Endothelial cell (in vitro differentiated cells): ENCODE results near the gene FAM118B. TPM values are rescaled to one million over a fixed set of nuclear protein-coding genes. Genes with fewer than 3 reads are reported as not detected.

Experiments used
- DNase-seq: peaks from one replicate; pipeline ENCODE4 v3.0.0; 2021; ENCODE audit warnings: low spot score
- H3K27ac Mint-ChIP-seq: one replicate; pipeline ENCODE4 v1.8.0; 2021; ENCODE audit warnings: mixed read lengths, inconsistent platforms; ENCODE audit not compliant: unreplicated experiment
- H3K27me3 Mint-ChIP-seq: one replicate; pipeline ENCODE4 v1.8.0; 2021; ENCODE audit warnings: mild to moderate bottlenecking, moderate library complexity, mixed read lengths, inconsistent platforms; ENCODE audit not compliant: unreplicated experiment
- H3K36me3 Mint-ChIP-seq: one replicate; pipeline ENCODE4 v1.8.0; 2021; ENCODE audit warnings: mild to moderate bottlenecking, low read depth, mixed read lengths, inconsistent platforms; ENCODE audit not compliant: unreplicated experiment
- H3K4me1 Mint-ChIP-seq: one replicate; pipeline ENCODE4 v1.8.0; 2021; ENCODE audit warnings: mild to moderate bottlenecking, mixed read lengths, inconsistent platforms; ENCODE audit not compliant: unreplicated experiment
- H3K4me3 Mint-ChIP-seq: one replicate; pipeline ENCODE4 v1.8.0; 2021; ENCODE audit warnings: mild to moderate bottlenecking, mixed read lengths, inconsistent platforms; ENCODE audit not compliant: unreplicated experiment
- H3K9me3 Mint-ChIP-seq: one replicate; pipeline ENCODE4 v1.8.0; 2021; ENCODE audit warnings: mixed read lengths, inconsistent platforms; ENCODE audit not compliant: unreplicated experiment
- total RNA-seq: library from RNA; stranded (reverse); fragmentation: NEBNext Ultra II Directional; extraction: Animal tissue kit (Norgen Biotek cat#: 25700); gene quantifications from one replicate; pipeline ENCODE4 v1.2.1, GENCODE V29; 2021; ENCODE audit not compliant: unreplicated experiment
- TF ChIP-seq, protein P1 (sequence below): fragments of 200-600 bp; sonication (generic); IDR thresholded peaks from one replicate; pipeline ENCODE4 v1.5.0; 2021; ENCODE audit warnings: antibody characterized with exemption; ENCODE audit not compliant: unreplicated experiment

Gene FAM118B
- total RNA-seq, 1 donor from 2014 or later, result 48.1 TPM

DNA sequence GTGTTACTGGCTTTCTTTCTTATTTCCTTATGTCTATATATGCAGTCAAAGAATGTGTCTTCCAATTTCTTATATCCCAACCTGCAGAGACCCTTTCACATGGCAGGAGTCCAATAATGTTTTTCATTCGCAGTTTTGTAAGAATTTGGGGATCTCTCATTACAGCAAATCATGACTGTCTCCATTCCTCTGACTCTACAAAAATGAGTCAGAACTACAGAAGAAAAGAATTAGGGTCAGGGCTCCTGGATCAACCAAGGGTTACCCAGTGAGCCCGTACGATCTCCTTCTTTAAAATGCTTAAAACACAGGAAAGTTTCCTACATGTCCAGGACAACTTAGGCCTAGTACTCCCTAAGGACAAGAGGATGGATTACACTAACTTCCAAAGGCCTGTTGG is 42.3 kb upstream of the FAM118B start:
- no peaks in the 10 kb centered on the region for H3K9me3 Mint-ChIP-seq
- H3K27ac Mint-ChIP-seq, result no peak overlapping the region
- TF ChIP-seq, protein P1, sequence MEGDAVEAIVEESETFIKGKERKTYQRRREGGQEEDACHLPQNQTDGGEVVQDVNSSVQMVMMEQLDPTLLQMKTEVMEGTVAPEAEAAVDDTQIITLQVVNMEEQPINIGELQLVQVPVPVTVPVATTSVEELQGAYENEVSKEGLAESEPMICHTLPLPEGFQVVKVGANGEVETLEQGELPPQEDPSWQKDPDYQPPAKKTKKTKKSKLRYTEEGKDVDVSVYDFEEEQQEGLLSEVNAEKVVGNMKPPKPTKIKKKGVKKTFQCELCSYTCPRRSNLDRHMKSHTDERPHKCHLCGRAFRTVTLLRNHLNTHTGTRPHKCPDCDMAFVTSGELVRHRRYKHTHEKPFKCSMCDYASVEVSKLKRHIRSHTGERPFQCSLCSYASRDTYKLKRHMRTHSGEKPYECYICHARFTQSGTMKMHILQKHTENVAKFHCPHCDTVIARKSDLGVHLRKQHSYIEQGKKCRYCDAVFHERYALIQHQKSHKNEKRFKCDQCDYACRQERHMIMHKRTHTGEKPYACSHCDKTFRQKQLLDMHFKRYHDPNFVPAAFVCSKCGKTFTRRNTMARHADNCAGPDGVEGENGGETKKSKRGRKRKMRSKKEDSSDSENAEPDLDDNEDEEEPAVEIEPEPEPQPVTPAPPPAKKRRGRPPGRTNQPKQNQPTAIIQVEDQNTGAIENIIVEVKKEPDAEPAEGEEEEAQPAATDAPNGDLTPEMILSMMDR, result no peak
- peaks cover 4% of the 10 kb centered on the region for H3K4me1 Mint-ChIP-seq
- no peaks in the 10 kb centered on the region for H3K36me3 Mint-ChIP-seq
- DNase-seq, result no peak
- H3K4me3 Mint-ChIP-seq, result no peak overlapping the region
- H3K27me3 Mint-ChIP-seq, result peaks cover 6% of the 10 kb centered on the region

DNA sequence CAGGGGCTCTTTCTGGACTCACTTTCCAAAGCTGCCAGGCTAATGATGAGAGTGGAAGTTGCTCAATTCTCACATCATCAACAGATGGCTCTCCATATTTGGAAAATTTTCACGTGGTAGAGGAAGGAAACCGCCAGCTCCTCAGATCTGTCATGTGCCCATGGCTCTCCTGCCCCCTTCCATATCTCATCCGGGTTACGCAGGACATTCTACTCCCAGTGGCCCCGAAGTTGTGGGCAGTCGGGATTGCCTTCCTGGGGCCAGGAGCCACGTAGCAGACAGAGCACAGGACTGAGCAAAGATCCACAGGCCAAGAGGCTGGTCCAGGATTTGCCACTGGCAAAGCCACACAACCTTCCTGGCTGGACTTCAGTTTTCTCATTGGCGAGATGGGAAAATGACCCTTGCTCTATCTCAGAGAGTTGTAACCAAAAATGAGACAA is 39.0 kb upstream of the FAM118B start:
- Mint-ChIP-seq H3K36me3 (no peaks in the 10 kb centered on the region), H3K27ac (no peak overlapping the region), H3K27me3 (peaks cover 4% of the 10 kb centered on the region), H3K4me1 (no peaks in the 10 kb centered on the region), H3K4me3 (no peak overlapping the region), H3K9me3 (no peaks in the 10 kb centered on the region)
- TF ChIP-seq, protein P1, result no peak
- no peak for DNase-seq

DNA sequence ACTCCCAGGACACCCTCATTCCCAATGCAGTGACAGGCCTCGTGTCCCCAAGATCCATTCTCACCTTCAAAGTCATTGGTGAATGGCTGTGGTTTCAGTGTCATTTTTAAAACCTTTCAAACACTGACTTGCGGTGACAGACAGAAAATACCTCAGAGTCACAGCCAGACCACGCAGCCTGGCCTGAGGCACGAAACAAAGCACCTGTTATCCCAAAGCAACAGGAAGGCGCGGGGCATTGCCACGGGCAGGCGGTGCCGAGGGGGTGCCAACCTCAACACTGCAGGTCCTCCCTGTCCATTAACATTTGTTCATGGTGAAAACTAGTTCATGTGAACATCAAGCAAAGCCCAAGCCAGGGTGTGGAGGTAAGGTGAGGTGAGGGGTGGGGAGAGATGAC is 38.3 kb upstream of the FAM118B start:
- H3K27ac Mint-ChIP-seq, result no peak overlapping the region
- no peaks in the 10 kb centered on the region for H3K36me3 Mint-ChIP-seq
- TF ChIP-seq, protein P1, result no peak
- no peaks in the 10 kb centered on the region for H3K9me3 Mint-ChIP-seq
- DNase-seq, result no peak
- no peak overlapping the region for H3K4me3 Mint-ChIP-seq
- H3K4me1 Mint-ChIP-seq, result no peaks in the 10 kb centered on the region
- H3K27me3 Mint-ChIP-seq, result peaks cover 4% of the 10 kb centered on the region

DNA sequence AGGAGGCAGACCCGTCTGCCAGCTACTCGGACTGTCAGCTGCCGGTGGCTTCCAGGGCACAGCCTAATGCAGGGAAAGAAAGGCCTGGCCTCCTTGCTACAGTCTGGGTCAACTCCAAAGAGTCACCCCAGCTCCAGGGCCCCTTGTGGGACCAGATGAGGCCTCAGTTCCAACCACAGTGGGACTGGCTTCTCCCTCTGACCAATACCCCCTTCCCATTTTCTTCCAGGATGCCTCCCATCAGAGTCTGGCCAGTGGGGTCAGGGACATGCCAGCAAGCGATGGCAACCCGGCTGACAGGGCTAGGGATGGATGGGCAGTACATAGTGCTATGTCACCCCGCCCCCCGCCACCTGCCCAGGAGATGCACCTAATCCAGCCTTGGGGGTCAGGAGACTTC is 36.8 kb upstream of the FAM118B start:
- no peaks in the 10 kb centered on the region for H3K36me3 Mint-ChIP-seq
- H3K27ac Mint-ChIP-seq, result no peak overlapping the region
- TF ChIP-seq, protein P1, result no peak
- peaks cover 4% of the 10 kb centered on the region for H3K27me3 Mint-ChIP-seq
- H3K4me1 Mint-ChIP-seq, result no peaks in the 10 kb centered on the region
- DNase-seq, result no peak
- no peak overlapping the region for H3K4me3 Mint-ChIP-seq
- H3K9me3 Mint-ChIP-seq, result no peaks in the 10 kb centered on the region

DNA sequence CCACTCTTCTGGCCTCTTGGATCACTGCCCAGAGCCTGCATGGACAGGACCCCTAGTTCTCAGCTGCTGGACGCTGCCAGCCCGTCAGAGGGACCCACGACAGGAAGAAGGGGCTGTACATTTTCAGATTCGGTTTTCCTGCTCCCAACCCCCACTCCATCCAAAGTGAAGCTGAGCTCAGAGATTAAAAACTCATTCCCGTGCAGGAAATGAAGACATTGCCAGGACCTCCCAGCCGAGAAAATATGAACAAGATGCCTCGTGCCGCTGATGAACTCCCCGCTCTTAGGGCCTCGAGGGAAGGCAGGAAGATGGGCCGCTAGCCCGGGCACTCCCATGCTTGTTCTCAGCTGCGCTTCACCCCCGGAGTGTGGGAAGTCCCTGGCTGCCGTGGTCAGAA is 36.2 kb upstream of the FAM118B start:
- Mint-ChIP-seq H3K4me1 (no peaks in the 10 kb centered on the region), H3K36me3 (no peaks in the 10 kb centered on the region), H3K27ac (no peak overlapping the region), H3K27me3 (peaks cover 4% of the 10 kb centered on the region), H3K9me3 (no peaks in the 10 kb centered on the region), H3K4me3 (no peak overlapping the region)
- TF ChIP-seq, protein P1, result no peak
- DNase-seq, result no peak
